IPS DF 4.7 (cell line): ENCODE measurements around the gene PDZRN3.

Experiments used
- DNase-seq: peaks from one replicate; pipeline ENCODE4 v3.0.0-alpha.2; 2013; ENCODE audit warnings: low spot score; ENCODE audit errors: extremely low read depth

PDZRN3 gene

GRCh38 chr3:73398084-73398483, 226.7 kb downstream of the PDZRN3 start:
- DNase-seq = no peak

- no peak for DNase-seq
These were observed 230.5 kb downstream of the PDZRN3 start for GRCh38 chr3:73394240-73394639.

DNA sequence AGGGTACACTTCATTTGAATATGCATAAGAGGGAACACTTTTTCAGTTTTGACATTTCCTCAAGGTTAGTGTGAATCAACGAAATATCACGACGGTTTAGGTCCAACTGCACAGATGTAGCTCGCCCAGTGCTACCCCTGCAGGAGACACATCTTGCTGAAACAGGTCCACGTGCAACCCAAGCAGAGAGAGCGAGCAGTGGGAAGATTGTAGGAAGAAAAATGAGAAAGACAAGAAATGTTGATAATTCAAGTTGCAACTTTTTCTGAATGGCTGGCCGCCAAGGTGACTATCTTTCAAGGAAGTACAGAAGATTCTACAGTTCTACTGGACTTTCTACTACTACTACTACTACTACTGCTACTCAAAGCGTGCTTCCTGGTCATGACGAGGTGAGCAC, 231.7 kb downstream of the PDZRN3 start:
- no peak for DNase-seq

DNA sequence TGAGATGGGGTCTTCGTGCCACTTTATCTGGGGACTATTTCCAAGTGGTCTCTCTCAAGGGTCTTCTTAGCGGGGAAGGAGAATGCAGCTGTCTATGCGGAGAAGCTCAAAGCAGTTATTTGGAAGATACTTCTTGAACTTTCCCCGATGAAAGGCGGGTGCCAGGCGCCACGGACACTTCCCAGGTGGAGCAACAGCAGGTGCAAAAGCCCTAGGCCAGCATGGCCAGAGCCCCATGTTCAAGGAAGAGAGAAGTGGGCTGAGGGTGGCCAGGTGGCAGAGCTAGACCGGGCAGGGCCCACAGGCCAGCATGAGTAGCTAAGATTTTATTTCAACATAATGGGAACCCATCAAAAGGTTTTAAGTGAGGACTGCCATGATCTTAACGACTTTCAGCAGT, 232.8 kb downstream of the PDZRN3 start:
- DNase-seq = no peak

DNA sequence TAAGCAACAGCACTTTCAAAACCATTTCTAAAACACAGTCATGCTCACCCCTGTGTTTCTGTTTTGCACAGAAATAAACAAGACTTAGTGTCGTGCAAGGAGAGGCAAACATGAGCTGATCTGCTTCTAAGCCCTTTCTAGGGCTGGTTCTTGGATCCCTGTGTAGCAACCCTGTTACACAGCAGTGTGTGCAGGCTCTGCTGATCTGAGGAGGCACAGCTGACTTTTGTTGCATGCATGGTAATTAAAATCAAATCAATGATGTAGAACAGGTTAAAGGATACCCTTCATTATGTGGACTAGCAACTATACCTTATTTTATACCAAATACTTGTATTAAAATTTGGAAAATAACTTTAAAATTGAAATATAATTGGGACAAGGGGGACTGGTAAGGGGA, 234.8 kb downstream of the PDZRN3 start:
- DNase-seq = no peak

- DNase-seq = no peak
These were observed 235.5 kb downstream of the PDZRN3 start for GRCh38 chr3:73389117-73389813.

DNA sequence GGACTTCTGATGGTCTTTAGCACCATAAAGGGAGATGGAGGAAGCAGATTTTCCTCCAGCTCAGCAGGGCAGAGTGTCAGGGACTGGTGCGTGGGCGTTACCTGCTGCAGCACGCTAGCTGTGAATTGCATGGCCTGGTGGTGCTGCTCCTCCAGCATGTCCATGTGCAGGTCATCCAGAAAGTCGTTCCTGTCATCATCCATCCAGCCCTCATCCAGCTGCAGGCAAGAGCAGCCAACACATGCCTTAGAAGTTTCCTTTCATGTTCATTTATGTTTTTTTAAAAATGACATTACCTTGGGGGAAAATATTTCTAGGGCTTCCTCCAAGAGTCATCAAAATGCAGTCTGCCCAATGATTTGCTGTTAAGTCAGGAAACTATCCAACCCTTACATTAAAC, 239.2 kb downstream of the PDZRN3 start:
- no peak for DNase-seq

DNA sequence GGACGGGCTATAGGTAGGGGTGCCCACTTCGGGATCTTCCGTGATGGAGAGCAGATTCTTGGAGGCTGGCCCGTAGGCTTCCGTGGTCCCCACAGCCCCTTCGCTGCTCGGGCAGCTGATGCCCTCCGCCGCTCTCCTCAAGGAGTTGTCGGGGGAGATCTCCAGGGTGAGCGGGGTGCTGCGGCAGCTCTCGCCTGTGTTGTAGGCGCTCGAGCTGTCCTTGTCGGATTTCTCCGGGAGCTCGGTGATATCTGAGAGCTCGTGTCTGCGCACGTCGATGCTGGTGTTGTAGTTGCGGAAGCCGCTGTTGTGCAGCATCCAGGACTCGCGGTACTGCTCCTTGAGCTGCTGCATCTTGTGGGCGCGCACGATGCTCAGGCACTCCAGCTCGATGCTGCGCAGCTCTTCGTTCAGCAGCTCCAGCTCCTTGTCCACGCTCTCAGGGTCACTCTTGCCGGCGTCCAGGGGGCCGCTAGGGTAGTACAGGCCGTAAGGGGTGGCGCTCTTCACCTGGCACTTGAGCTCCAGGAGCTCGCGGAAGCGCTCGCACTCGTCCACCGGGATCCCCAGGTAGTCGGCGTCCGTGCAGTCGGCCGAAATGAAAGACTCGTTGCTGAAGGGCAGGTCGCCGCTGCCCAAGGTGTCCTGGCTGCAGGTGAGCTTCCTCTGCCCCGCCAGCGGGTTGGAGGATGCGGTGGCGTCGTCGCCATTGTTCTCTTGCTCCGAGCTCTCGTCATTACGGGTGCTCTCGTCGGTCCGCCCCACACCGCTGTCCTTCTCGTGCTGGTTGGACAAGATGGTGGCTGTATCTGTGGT, 240.4 kb downstream of the PDZRN3 start:
- DNase-seq = no peak

- DNase-seq = no peak
These were observed 241.2 kb downstream of the PDZRN3 start for GRCh38 chr3:73383470-73384049.

GRCh38 chr3:73381551-73381950, 243.2 kb downstream of the PDZRN3 start:
- DNase-seq = no peak

- DNase-seq = no peak
These were observed 243.8 kb downstream of the PDZRN3 start for GRCh38 chr3:73380735-73381532.

DNA sequence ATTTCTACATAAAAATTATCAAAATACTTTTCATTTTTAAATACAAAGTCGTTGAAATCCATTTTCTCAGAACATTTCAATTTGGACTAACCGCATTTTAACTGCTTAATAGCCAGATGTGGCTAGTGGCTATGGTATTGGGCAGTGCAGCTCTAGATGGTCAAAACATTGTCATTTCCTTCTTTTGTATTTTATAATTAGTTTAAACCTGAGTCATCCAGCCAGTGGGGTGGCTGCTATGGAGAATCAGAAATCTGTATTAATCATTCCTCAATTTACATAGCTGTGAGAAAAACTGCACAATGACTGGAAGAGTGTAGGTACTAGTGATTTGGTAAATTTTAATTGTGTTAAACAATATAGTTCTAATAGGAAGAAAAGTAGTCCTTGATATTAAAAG, 245.3 kb downstream of the PDZRN3 start:
- no peak for DNase-seq

DNA sequence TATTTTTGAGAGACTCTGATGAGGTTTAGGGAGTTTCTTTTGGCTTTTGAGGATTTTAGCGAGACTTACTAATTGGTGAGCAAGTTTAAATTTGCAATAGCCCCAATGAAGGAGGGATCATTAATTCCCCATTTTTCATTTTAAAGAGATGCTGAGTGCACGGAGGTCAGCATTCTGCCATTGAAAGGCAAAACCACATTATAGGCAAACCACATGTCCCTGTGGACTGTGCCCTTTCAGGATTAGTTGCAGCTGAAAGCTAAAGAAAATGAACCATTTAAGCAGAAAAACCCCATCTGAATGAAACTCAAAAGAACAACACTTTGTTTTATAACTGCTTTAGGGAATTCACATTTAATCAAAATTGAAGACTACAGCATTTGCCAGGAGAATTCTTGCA, 246.5 kb downstream of the PDZRN3 start:
- no peak for DNase-seq

GRCh38 chr3:73365756-73366397, 258.9 kb downstream of the PDZRN3 start:
- no peak for DNase-seq

GRCh38 chr3:73364517-73364916, 260.2 kb downstream of the PDZRN3 start:
- DNase-seq = no peak

DNA sequence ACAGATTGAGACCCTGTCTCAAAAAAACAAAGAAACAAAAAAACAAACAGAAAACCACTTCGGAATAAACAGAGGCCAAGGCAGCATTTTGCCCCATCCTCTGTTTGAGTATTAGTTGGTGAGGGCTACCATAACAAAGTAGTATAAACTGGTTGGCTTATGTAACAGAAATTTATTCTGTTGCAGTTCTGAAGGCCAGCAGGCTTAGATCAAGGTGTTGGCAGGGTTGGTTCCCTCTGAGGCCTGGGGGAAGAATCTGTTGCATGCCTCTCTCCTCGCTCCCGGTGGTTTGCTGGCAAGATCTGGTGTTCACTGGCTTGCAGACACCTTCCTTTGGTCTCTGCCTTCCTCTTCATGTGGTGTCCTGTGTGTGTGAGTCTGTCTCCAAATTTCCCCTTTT, 261.6 kb downstream of the PDZRN3 start:
- no peak for DNase-seq

GRCh38 chr3:73361591-73361990, 263.1 kb downstream of the PDZRN3 start:
- DNase-seq = no peak

- no peak for DNase-seq
These were observed 271.0 kb downstream of the PDZRN3 start for GRCh38 chr3:73353649-73354217.

GRCh38 chr3:73352841-73353645, 271.7 kb downstream of the PDZRN3 start:
- no peak for DNase-seq

DNA sequence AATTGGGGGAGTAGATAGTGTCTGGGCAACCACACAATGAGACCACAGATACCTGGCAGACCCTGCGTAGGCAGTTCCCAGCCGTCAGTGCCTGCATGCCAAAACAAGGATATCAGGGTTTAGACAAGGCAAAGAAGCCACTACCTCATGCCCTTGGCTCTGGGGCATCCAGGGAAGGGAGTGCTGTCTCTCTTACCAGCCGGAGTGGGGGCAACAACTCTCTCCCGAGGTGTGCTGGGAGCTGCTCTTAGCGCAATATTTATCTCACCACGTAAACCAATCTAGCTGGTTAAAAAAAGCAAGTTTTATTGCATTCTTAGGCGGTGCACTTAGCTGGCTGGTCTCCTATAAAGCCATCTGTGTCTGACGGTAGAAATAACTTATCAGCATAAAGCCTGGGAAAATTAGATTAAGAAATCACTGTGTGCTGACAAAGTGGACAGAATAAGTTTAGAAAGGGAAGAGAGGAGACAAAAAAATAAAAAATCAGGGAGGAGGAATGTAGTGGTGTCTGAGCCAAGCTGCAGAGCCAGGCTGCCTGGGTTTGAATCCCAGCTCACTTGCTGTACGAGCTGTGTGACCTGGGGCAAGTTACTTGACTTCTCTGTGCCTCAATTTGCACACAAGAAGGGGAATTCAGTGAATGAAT, 273.2 kb downstream of the PDZRN3 start:
- DNase-seq = no peak
